Kasumi-1 (cell line): ENCODE results near the gene STK11.

Experiments
- DNase-seq, 2 experiments: peaks; one replicate each; lab custom pipeline; 2025; lab: John Stamatoyannopoulos, UW

STK11 gene

DNA sequence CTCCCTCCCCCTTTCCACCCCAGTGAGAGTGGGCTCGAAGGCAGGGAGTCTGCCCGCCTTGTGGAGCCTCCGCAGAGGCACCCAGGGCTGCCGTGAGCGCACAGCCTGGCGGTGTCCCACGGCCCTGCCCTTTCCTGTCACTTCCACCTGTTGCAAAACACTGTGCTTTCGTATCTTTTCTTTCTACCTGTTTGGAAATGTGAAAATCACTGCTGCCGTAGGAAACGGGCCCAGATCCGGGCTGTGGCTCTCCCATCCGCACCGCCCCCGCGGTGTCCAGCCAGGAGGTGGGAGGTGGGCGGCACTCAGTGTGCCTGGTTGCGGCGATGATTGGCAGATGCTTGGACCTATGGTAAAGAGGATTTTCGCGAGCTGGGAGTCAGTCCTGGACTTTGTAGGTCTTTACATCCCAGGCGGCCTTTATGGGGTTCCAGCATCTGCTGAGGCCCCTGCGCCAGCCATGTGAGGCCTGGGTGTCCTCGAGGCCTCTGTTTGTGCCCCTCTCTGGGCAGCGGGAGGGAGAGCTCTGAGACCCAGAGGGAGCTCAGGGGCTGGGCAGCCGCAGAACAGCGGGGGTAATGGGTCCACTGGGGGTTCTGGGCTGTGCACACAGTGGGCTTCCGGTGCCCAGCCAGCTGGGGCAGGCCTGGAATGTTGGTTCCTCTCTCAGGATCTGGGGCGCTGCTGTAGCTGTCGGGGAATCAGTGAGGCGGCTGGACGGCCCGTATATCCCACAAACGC lies 6.1 kb downstream of the STK11 start:
- DNase-seq, result no peak

GRCh38 chr19:1213391-1214286 lies 8.1 kb downstream of the STK11 start:
- DNase-seq, result peak; percentile 87 to 88

- DNase-seq, result no peak
Observed at GRCh38 chr19:1214299-1214861, 8.8 kb downstream of the STK11 start.

GRCh38 chr19:1214862-1215731 lies 9.5 kb downstream of the STK11 start:
- no peak for DNase-seq

- DNase-seq, result no peak
Observed at GRCh38 chr19:1216756-1217155, 11.2 kb downstream of the STK11 start.

- no peak for DNase-seq
Observed at GRCh38 chr19:1217366-1217765, 11.8 kb downstream of the STK11 start.

GRCh38 chr19:1218751-1219567 lies 13.4 kb downstream of the STK11 start:
- no peak for DNase-seq

DNA sequence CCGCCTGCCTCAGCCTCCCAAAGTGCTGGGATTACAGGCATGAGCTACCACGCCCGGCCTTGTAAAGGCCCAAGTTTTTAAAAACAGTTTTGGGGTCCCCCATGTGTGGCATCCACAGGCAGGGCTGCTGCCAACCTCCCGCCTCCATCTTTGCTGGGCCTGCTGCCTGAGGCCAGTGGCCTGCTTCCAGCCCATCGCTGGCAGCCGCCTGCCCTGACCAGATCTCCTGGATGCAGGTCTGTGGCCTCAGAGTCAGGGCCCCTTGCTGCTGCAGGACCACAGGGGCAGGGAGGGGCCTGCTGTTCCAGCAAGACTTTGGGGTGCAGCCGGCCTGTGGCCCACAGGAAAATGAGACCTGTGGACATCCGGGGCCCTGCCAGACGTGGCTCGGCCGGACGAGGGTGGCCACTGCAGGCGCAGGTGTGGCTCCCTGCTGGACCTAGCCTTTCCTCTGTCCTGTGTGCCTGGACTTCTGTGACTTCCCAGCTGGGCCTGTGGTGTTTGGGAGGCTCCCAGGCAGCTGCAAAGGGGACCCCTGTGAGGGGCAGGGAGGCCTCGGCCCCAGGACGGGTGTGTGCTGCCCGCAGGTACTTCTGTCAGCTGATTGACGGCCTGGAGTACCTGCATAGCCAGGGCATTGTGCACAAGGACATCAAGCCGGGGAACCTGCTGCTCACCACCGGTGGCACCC lies 14.4 kb downstream of the STK11 start:
- DNase-seq, result no peak

DNA sequence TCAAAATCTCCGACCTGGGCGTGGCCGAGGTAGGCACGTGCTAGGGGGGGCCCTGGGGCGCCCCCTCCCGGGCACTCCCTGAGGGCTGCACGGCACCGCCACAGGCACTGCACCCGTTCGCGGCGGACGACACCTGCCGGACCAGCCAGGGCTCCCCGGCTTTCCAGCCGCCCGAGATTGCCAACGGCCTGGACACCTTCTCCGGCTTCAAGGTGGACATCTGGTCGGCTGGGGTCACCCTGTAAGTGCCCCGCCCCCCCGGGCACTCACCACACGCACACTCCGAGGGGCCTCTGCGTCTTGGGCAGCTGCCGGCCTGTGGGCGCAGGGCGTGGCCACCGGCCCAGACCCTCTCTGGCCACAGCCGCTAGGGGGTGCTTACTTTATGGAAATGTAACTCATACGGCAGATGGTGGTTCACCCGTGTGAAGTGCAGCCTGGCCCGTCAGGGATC lies 14.9 kb downstream of the STK11 start:
- DNase-seq, result no peak

DNA sequence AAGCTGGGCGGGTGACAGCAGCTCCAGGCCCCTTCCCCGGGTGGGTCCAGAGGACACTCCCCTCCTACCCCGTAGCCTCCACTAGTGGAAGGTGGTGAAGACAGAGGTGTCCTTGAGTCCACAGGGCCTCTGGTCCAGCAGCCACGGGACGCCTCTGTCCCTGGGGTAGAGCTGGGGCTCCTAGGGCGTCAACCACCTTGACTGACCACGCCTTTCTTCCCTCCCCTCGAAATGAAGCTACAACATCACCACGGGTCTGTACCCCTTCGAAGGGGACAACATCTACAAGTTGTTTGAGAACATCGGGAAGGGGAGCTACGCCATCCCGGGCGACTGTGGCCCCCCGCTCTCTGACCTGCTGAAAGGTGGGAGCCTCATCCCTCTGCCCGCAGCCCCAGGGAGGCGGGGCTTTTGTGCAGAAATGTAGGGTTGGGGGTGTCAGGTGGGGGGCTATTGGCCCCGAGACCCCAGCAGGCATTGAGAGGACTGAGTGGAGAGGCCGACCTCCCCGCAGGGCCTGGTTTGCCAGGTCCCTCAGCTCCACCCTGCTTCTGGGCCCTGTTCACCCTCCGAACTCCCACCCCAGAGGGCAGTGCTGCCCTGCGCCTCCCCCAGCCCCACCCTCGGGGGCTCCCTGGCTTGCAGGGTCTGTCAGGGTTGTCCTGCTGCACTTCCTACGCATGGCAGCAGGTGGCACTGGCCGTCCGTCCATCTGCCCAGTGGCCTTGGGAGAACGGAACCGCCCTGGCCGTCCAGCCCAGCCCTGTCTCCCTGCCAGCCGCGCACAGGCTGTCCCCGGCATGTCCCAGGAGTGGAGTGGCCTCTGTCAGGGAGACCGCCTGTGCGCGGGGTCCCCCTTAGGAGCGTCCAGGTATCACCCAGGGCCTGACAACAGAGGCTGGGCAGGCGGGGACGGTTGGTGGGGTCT lies 15.7 kb downstream of the STK11 start:
- no peak for DNase-seq

GRCh38 chr19:1221904-1222255 lies 16.3 kb downstream of the STK11 start:
- no peak for DNase-seq

- no peak for DNase-seq
Observed at GRCh38 chr19:1222394-1222793, 16.8 kb downstream of the STK11 start.

DNA sequence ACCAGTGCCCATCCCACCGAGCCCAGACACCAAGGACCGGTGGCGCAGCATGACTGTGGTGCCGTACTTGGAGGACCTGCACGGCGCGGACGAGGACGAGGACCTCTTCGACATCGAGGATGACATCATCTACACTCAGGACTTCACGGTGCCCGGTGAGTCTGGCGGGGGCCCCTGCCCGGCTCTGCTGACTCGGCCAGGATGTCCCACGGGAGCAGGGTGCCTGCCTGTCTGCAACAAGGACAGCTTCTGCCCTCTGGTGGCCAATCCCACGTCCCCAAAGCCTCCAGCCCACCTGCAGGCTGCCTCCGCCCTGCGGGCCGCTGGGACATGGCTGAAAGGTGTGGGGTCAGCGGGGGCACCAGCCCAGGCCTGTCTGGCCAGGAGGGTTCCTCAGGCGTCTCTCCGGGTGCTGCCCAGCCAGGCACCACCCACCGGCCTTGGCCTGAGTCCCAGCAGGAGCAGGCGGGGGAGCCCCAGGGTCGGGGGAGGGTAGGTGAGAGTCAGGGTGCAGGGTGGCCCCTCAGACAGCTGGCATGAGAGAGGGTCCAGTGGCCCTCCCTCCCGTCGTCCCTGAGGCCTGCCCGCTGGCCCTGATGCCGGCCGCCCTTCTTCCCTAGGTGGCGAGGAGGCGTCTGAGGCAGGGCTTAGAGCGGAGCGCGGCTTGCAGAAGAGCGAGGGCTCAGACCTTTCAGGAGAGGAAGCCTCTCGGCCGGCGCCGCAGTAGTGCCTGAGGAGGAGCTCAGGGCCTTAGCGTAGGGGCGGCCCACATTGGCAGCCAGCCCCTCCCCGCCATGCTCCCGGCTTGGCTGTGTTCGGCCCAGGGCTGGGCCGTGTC lies 17.7 kb downstream of the STK11 start:
- DNase-seq, result no peak

DNA sequence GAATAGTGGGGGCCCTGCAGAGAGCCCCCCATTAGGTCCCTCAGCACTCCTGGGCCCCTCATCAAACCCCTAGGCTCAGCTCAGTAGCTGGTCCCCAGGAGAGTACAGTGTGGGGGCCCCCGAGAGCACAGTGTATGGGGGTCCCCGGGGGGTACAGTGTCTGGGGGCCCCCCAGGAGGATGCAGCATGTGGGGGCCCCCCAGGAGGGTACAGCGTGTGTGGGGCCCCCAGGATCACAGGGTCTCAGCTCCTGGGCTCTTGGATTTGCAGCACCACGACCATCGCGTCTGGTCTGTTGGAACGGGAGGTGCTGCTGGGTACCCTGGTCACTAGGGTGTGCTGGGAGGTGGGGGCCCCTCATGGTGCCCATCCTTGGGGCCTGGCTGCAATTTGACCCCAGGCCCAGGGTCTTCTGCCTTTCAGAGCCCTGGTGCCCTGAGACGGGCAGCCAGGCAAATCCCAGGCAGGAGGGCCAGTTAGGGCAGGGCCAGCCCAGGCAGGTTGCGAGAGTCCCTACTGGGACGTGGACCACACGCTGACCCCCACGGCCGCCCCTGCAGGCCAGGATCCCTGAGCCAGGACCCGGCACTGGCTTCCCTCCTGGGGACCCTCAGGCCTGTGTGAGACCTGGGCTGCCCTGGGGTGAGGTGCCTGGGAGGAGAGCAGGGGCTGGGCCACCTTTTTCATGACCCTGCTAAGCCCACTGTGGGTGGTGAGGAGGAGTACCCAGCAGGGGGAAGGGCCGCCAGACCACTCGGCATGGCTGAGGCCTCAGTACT lies 18.7 kb downstream of the STK11 start:
- no peak for DNase-seq

- DNase-seq, result no peak
Observed at GRCh38 chr19:1224847-1225246, 19.3 kb downstream of the STK11 start.

DNA sequence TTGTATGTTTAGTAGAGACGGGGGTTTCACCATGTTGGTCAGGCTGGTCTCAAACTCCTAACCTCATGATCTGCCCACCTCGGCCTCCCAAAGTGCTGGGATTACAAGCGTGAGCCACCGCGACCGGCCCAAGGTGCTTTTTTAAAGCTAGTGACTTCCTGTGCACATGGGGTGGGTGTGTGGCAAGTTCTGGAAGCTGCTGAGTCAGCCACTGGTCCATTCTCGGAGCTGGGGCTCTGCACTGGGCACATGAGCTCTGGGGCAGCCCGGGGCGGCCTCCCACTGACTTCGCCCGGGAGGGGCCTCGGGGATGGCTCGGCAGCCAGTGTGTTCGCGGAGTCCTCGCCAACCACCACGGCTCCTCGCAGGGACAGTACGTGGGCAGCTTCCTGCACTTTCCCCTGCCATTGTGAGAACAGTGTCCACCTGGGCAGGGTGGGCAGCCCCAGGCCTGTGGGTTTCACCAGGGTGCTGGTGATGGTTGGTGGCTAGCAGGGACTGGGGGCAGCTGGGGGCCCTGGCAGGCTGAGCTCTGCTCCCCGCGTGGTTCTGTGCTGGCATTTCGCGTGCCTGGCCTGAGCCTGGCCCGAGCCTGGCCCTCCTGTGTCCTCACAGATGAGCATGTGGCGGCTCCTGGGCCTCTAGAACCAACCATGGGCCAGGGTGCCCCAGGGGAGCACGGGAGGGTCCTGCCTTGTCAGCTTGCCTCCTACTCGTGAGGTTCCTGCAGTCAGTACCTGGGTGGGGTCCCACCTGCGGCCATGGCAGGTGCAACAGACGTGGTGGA lies 20.1 kb downstream of the STK11 start:
- DNase-seq, result no peak

- no peak for DNase-seq
Observed at GRCh38 chr19:1226227-1226518, 20.6 kb downstream of the STK11 start.
